ENCODE measurements around the gene DTL.

DNA sequence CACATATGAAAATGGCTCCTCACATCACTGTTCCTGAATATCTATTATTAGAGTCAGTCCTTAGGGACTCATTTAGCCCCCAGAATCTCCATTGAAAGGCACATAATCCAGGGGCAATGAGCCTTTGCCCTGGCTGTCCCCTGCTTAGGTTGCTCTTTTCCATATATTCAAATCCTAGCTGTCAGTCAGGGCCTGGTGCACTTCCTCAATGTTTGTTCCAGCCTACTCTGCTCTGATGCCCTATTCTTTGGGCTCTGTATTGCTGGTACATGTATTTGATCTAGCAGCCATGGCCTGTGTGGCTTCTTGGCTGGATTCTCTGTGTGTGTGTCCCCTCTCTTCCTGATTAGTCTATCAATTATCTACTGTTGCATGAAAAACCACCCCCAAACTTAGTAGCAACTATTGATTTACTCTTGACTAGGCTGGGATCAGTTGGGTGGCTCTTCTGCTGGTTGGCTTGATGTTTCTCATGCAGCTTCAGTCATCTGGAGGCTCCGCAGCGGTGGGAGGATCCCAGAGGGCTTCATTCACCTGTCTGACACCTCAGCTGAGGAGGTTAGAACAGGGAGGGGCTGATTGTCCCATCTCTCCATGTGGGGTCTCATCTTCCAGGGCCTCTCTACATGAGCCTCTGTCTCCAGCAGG is 107.5 kb downstream of the DTL start:
- TF ChIP-seq, protein P1, sequence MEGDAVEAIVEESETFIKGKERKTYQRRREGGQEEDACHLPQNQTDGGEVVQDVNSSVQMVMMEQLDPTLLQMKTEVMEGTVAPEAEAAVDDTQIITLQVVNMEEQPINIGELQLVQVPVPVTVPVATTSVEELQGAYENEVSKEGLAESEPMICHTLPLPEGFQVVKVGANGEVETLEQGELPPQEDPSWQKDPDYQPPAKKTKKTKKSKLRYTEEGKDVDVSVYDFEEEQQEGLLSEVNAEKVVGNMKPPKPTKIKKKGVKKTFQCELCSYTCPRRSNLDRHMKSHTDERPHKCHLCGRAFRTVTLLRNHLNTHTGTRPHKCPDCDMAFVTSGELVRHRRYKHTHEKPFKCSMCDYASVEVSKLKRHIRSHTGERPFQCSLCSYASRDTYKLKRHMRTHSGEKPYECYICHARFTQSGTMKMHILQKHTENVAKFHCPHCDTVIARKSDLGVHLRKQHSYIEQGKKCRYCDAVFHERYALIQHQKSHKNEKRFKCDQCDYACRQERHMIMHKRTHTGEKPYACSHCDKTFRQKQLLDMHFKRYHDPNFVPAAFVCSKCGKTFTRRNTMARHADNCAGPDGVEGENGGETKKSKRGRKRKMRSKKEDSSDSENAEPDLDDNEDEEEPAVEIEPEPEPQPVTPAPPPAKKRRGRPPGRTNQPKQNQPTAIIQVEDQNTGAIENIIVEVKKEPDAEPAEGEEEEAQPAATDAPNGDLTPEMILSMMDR (IDR thresholded peaks at IDR 0.05), result no peak
- TF ChIP-seq POLR2A (IDR thresholded peaks at IDR 0.05), result no peak
